HEK293T (cell line): ENCODE measurements around the gene ALDH1A3.

Experiments
- BHLHE40 ChIP-seq: fragments of 450-650 bp; IDR thresholded peaks from 2 replicates; pipeline ENCODE4 v1.6.1; 2016; ENCODE audit warnings: mild to moderate bottlenecking, moderate library complexity, borderline replicate concordance
- CTBP1 ChIP-seq: fragments of 450-650 bp; IDR thresholded peaks from 2 replicates; pipeline ENCODE4 v1.6.1; 2016; ENCODE audit warnings: borderline replicate concordance
- ELF4 ChIP-seq: fragments of 450-650 bp; IDR thresholded peaks from 2 replicates; pipeline ENCODE4 v1.6.1; 2017; ENCODE audit warnings: antibody characterized with exemption
- FOXA1 ChIP-seq: fragments of 450-650 bp; IDR thresholded peaks from 2 replicates; pipeline ENCODE4 v1.6.1; 2016; ENCODE audit warnings: mild to moderate bottlenecking
- FOXK2 ChIP-seq: fragments of 450-650 bp; IDR thresholded peaks from 2 replicates; pipeline ENCODE4 v1.6.1; 2016; ENCODE audit warnings: mild to moderate bottlenecking
- FOXM1 ChIP-seq: fragments of 450-650 bp; IDR thresholded peaks from 2 replicates; pipeline ENCODE4 v1.6.1; 2017; ENCODE audit warnings: mild to moderate bottlenecking, borderline replicate concordance
- HDGF ChIP-seq: fragments of 450-650 bp; IDR thresholded peaks from 2 replicates; pipeline ENCODE4 v1.6.1; 2017; ENCODE audit warnings: antibody characterized with exemption, borderline replicate concordance
- L3MBTL2 ChIP-seq: fragments of 450-650 bp; conservative IDR thresholded peaks from 2 replicates; pipeline ENCODE4 v1.6.1; 2016; ENCODE audit warnings: mild to moderate bottlenecking
- LEF1 ChIP-seq: fragments of 450-650 bp; IDR thresholded peaks from 2 replicates; pipeline ENCODE4 v1.6.1; 2017; ENCODE audit warnings: mild to moderate bottlenecking, borderline replicate concordance
- PKNOX1 ChIP-seq: fragments of 450-650 bp; IDR thresholded peaks from 2 replicates; pipeline ENCODE4 v1.6.1; 2016
- SP1 ChIP-seq: fragments of 450-650 bp; IDR thresholded peaks from 2 replicates; pipeline ENCODE4 v1.6.1; 2017
- SUZ12 ChIP-seq: fragments of 450-650 bp; IDR thresholded peaks from 2 replicates; pipeline ENCODE4 v1.6.1; 2016; ENCODE audit warnings: mild to moderate bottlenecking
- TARDBP ChIP-seq: fragments of 450-650 bp; IDR thresholded peaks from 2 replicates; pipeline ENCODE4 v1.6.1; 2016
- ZNF384 ChIP-seq: fragments of 450-650 bp; IDR thresholded peaks from 2 replicates; pipeline ENCODE4 v1.6.1; 2016

GRCh38 chr15:100947760-100948429 is 68.3 kb downstream of the ALDH1A3 start:
- TF ChIP-seq FOXA1 (no peak), ZNF384 (no peak), L3MBTL2 (no peak), ELF4 (no peak), FOXM1 (no peak), PKNOX1 (no peak), SUZ12 (no peak), BHLHE40 (no peak), SP1 (no peak), HDGF (no peak), FOXK2 (no peak), LEF1 (no peak), CTBP1 (no peak), TARDBP (no peak)
